OCI-LY3 (cell line): ENCODE results near the gene MMRN2.

Experiments
- EZH2phosphoT487 ChIP-seq: fragments of 200-600 bp; shearing (Covaris generic); IDR thresholded peaks from 2 replicates; pipeline ENCODE4 v1.6.1; 2018; ENCODE audit warnings: antibody characterized with exemption, mixed run types, low read depth
- TF ChIP-seq, protein P1 (sequence below): fragments of 200-600, 300-600 bp; sonication (generic); IDR thresholded peaks from 2 replicates; pipeline ENCODE4 v1.5.1; 2014; ENCODE audit warnings: antibody characterized with exemption, low read length, low read depth

DNA sequence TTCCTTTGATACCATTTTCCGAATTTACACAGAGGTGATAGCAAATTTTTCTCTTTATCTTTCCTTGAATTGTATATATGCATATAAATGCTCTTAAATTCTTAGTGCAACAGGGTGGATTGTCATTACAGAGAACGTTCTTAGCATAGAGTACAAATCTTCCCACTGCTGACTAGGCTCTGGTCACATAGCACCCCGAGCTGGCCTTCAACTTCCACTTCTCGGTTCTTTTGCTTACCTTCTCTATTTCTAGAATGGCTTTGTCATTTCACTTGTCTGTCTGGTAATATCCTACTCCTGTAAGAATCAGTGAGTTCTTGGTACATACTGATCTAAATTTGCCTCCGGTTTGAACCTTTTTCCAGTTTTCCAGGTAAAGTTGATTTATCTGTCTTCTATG, 24.3 kb upstream of the MMRN2 start:
- TF ChIP-seq, protein P1, sequence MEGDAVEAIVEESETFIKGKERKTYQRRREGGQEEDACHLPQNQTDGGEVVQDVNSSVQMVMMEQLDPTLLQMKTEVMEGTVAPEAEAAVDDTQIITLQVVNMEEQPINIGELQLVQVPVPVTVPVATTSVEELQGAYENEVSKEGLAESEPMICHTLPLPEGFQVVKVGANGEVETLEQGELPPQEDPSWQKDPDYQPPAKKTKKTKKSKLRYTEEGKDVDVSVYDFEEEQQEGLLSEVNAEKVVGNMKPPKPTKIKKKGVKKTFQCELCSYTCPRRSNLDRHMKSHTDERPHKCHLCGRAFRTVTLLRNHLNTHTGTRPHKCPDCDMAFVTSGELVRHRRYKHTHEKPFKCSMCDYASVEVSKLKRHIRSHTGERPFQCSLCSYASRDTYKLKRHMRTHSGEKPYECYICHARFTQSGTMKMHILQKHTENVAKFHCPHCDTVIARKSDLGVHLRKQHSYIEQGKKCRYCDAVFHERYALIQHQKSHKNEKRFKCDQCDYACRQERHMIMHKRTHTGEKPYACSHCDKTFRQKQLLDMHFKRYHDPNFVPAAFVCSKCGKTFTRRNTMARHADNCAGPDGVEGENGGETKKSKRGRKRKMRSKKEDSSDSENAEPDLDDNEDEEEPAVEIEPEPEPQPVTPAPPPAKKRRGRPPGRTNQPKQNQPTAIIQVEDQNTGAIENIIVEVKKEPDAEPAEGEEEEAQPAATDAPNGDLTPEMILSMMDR, result no peak
- no peak for TF ChIP-seq EZH2phosphoT487
